Activated CD4-positive, CD25-positive, alpha-beta regulatory T cell treated with anti-CD3 and anti-CD28 coated beads, Interleukin-2, amount 50 U/mL, for 16 hours (primary cell): ENCODE measurements around the gene MAP3K14.
A peak's percentile ranks its signal among the peaks of the same experiment; 100 is the strongest.

Experiments
- DNase-seq: peaks from one replicate; pipeline ENCODE4 v3.0.0-alpha.2; 2020; ENCODE audit warnings: low read depth, low spot score

Gene MAP3K14

GRCh38 chr17:45235416-45236281 is 81.2 kb downstream of the MAP3K14 start:
- peak; percentile 57 for DNase-seq

GRCh38 chr17:45234641-45235415 is 82.0 kb downstream of the MAP3K14 start:
- DNase-seq: no peak

GRCh38 chr17:45233423-45233924 is 83.3 kb downstream of the MAP3K14 start:
- no peak for DNase-seq

GRCh38 chr17:45232514-45233422 is 84.1 kb downstream of the MAP3K14 start:
- no peak for DNase-seq

GRCh38 chr17:45231481-45232116 is 85.2 kb downstream of the MAP3K14 start:
- DNase-seq: no peak

- no peak for DNase-seq
Measured at GRCh38 chr17:45230787-45231480, 85.9 kb downstream of the MAP3K14 start.

GRCh38 chr17:45230410-45230786 is 86.4 kb downstream of the MAP3K14 start:
- no peak for DNase-seq

GRCh38 chr17:45229681-45230409 is 87.0 kb downstream of the MAP3K14 start:
- no peak for DNase-seq

GRCh38 chr17:45228763-45229539 is 87.9 kb downstream of the MAP3K14 start:
- DNase-seq: peak; percentile 69

- DNase-seq: no peak
Measured at GRCh38 chr17:45227926-45228762, 88.7 kb downstream of the MAP3K14 start.

GRCh38 chr17:45227101-45227925 is 89.5 kb downstream of the MAP3K14 start:
- DNase-seq: no peak

GRCh38 chr17:45226576-45226975 is 90.2 kb downstream of the MAP3K14 start:
- DNase-seq: no peak

- DNase-seq: peak; percentile 88
Measured at GRCh38 chr17:45225964-45226530, 90.8 kb downstream of the MAP3K14 start.

- DNase-seq: no peak
Measured at GRCh38 chr17:45225051-45225700, 91.6 kb downstream of the MAP3K14 start.

- DNase-seq: no peak
Measured at GRCh38 chr17:45224671-45225050, 92.2 kb downstream of the MAP3K14 start.
